Measurements from ENCODE around the gene ERH. TPM values are rescaled to one million over a fixed set of nuclear protein-coding genes. Genes with fewer than 3 reads are reported as not detected.

Gene ERH
- total RNA-seq, 4 donors from 2014 or later: 62.4 to 70.9 (median 68.8) TPM

- DNase-seq (ENCODE audit: low spot score) (no peak), ATAC-seq (ENCODE audit: low FRiP score) (no peak)
- no peak for TF ChIP-seq CTCF (IDR thresholded peaks at IDR 0.05)
Measured at GRCh38 chr14:69331206-69331605, 66.9 kb downstream of the ERH start.

Other genes with a start within 250 kb of the ERH start
- gene DCAF5, start 245.2 kb downstream of the ERH start, total RNA-seq: 10 to 100 TPM; 30.4 to 58.1 (median 38.0) TPM
- gene EXD2, start 206.8 kb downstream of the ERH start, total RNA-seq: 10 to 100 TPM; 15.4 to 27.0 (median 17.3) TPM
- 10 to 100 TPM in 1 of 4 donors, 1 to 10 TPM in 3; 6.5 to 18.3 (median 8.1) TPM for gene GALNT16, start 138.1 kb downstream of the ERH start, total RNA-seq
- 10 to 100 TPM; 57.9 to 80.7 (median 69.6) TPM for gene SLC39A9, start 393 bp upstream of the ERH start, total RNA-seq
- gene PLEKHD1, start 86.4 kb upstream of the ERH start, total RNA-seq: under 1 TPM in 2 of 4 donors, not detected in 2; 0.12 to 0.19 TPM
- gene CCDC177, start 176.6 kb upstream of the ERH start, total RNA-seq: under 1 TPM in 1 of 4 donors, not detected in 3; 0.09 TPM
- 10 to 100 TPM; 31.1 to 73.3 (median 52.7) TPM for gene SUSD6, start 213.3 kb upstream of the ERH start, total RNA-seq